Measurements from ENCODE around the gene RBAK.
"Not testable (repeated sequence)": the region's sequence is repeated elsewhere in the genome, so short reads cannot be mapped to it uniquely, and the experiment has no call there.

The RBAK gene

GRCh38 chr7:5045558-5046396 lies at the start of gene RBAK:
TSS of gene RBAK (plus strand) at chr7:5045860. CDS start at chr7:5048077, 2,217 bp downstream.
- peak; percentile 91 for DNase-seq

- DNase-seq, result no peak
Observed at GRCh38 chr7:4996696-4997222, 48.9 kb upstream of the RBAK start.

- DNase-seq, result no peak
Observed at GRCh38 chr7:4998244-4998643, 47.4 kb upstream of the RBAK start.

- DNase-seq, result no peak
Observed at GRCh38 chr7:4998910-4999309, 46.8 kb upstream of the RBAK start.

GRCh38 chr7:4999369-4999950 lies 46.2 kb upstream of the RBAK start:
- no peak for DNase-seq

- no peak for DNase-seq
Observed at GRCh38 chr7:5001003-5001402, 44.7 kb upstream of the RBAK start.

- no peak for DNase-seq
Observed at GRCh38 chr7:5001911-5002310, 43.7 kb upstream of the RBAK start.

GRCh38 chr7:5005066-5005465 lies 40.6 kb upstream of the RBAK start:
- no peak for DNase-seq

GRCh38 chr7:5012985-5013384 lies 32.7 kb upstream of the RBAK start:
- DNase-seq, result no peak

- DNase-seq, result not testable (repeated sequence)
Observed at GRCh38 chr7:5015936-5016335, 29.7 kb upstream of the RBAK start.

GRCh38 chr7:5017626-5018025 lies 28.0 kb upstream of the RBAK start:
- not testable (repeated sequence) for DNase-seq

- no peak for DNase-seq
Observed at GRCh38 chr7:5020098-5020497, 25.6 kb upstream of the RBAK start.

GRCh38 chr7:5020976-5021550 lies 24.6 kb upstream of the RBAK start:
- DNase-seq, result not testable (repeated sequence)

GRCh38 chr7:5023626-5024025 lies 22.0 kb upstream of the RBAK start:
- not testable (repeated sequence) for DNase-seq

- not testable (repeated sequence) for DNase-seq
Observed at GRCh38 chr7:5027796-5028410, 17.8 kb upstream of the RBAK start.

GRCh38 chr7:5033186-5033585 lies 12.5 kb upstream of the RBAK start:
- DNase-seq, result not testable (repeated sequence)

GRCh38 chr7:5035276-5035675 lies 10.4 kb upstream of the RBAK start:
- no peak for DNase-seq

- no peak for DNase-seq
Observed at GRCh38 chr7:5036446-5036845, 9.2 kb upstream of the RBAK start.

GRCh38 chr7:5041047-5041446 lies 4.6 kb upstream of the RBAK start:
- DNase-seq, result no peak

GRCh38 chr7:5043661-5044060 lies 2.0 kb upstream of the RBAK start:
- no peak for DNase-seq

- peak; percentile 29 for DNase-seq
Observed at GRCh38 chr7:5046397-5046732, 705 bp downstream of the RBAK start.

GRCh38 chr7:5047127-5047526 lies 1.5 kb downstream of the RBAK start:
- DNase-seq, result not testable (repeated sequence)

GRCh38 chr7:5050676-5051075 lies 5.0 kb downstream of the RBAK start:
- DNase-seq, result no peak

- not testable (repeated sequence) for DNase-seq
Observed at GRCh38 chr7:5051731-5052130, 6.1 kb downstream of the RBAK start.

Measured in stimulated activated CD8-positive, alpha-beta memory T cell treated with anti-CD3 and anti-CD28 coated beads, Interleukin-4, amount 100 ng/mL, for 48 hours (primary cell).